Sigmoid colon (tissue), 7 donors: ENCODE results near the gene TGFBR2. TPM values are rescaled to one million over a fixed set of nuclear protein-coding genes. Genes with fewer than 3 reads are reported as not detected.

Experiments
- DNase-seq: peaks from one replicate; pipeline ENCODE4 v3.0.0-alpha.2; 2019
- H3K27ac ChIP-seq, 4 donors: fragments of 200-600 bp; sonication (generic); one replicate each; pipeline ENCODE4 v1.5.1; 2016 to 2019; ENCODE audit warnings: mild to moderate bottlenecking in 1 of 4
- H3K27me3 ChIP-seq, 3 donors: fragments of 200-600 bp; sonication (generic); one replicate each; pipeline ENCODE4 v1.5.1; 2019; ENCODE audit warnings: mild to moderate bottlenecking in 1 of 3
- H3K36me3 ChIP-seq, 4 donors: fragments of 200-600 bp; sonication (generic); one replicate each; pipeline ENCODE4 v1.5.1; 2016 to 2019
- H3K4me1 ChIP-seq, 4 donors: fragments of 200-600 bp; sonication (generic); one replicate each; pipeline ENCODE4 v1.5.1; 2017 to 2019
- H3K4me3 ChIP-seq, 4 donors: fragments of 200-600 bp; sonication (generic); one replicate each; pipeline ENCODE4 v1.5.1; 2017 to 2019; ENCODE audit warnings: mild to moderate bottlenecking in 2 of 4, moderate library complexity in 1 of 4
- H3K9me3 ChIP-seq, 4 donors: fragments of 200-600 bp in 3 of 4; sonication (generic) in 3 of 4; one replicate each; pipeline versions ENCODE4 v1.5.1 to v1.6.1; 2013 to 2019
- EP300 ChIP-seq, 4 donors: sonication (generic); formaldehyde crosslinking; IDR thresholded peaks; one replicate each; pipeline ENCODE4 v1.6.1; 2017; ENCODE audit warnings: antibody characterized with exemption in 4 of 4
- POLR2A ChIP-seq, 2 donors: fragments of 450-650 bp; IDR thresholded peaks; one replicate each; pipeline ENCODE4 v1.6.1; 2016; ENCODE audit warnings: antibody characterized with exemption in 2 of 2, mild to moderate bottlenecking in 2 of 2, moderate library complexity in 2 of 2
- POLR2AphosphoS5 ChIP-seq, 4 donors: sonication (generic); formaldehyde crosslinking; IDR thresholded peaks; one replicate each; pipeline ENCODE4 v1.6.1; 2017; ENCODE audit warnings: antibody characterized with exemption in 4 of 4
- WGBS, 2 donors: extraction: QIAGEN DNeasy Blood & Tissue Kit; methylation state at CpG; one replicate each; pipeline ENCODE4 v1.1.7; 2013; 5-methylcytosine and 5-hydroxymethylcytosine counted together
- intact Hi-C: fragments of 100-400 bp; cut with DNase I; formaldehyde crosslinking; loops from one replicate; pipeline ENCODE4 v1.15.1; 2023
- polyA plus RNA-seq, 3 donors: library from polyadenylated mRNA; stranded (reverse); fragments of 200-250 nt; gene quantifications; one replicate each; pipeline ENCODE4 v1.2.3, GENCODE V29; 2013
- total RNA-seq, 4 donors: library from RNA; depleted of rRNA; stranded (reverse); fragments of >200 nt; gene quantifications; one replicate each; pipeline ENCODE4 v1.1.0, GENCODE V29; 2016
- TF ChIP-seq, protein P1 (sequence below), 4 experiments: fragments of 450-650 bp in 3 of 4; fragments of 200-600 bp in 1 of 4; IDR thresholded peaks; one replicate each; pipeline ENCODE4 v1.5.1; 2016 to 2019; ENCODE audit warnings: antibody characterized with exemption in 4 of 4, mild to moderate bottlenecking in 3 of 4, moderate library complexity in 2 of 4
- donor health status: healthy with polysubstance abuse.
- donor health status: Bipolar disorder and iron deficiency.
- donor health status: healthy.

TGFBR2 gene
- total RNA-seq (100 to 1,000 TPM; 215 to 243 (median 234) TPM), polyA plus RNA-seq (10 to 100 TPM in 2 of 3 donors, 1 to 10 TPM in 1; 9.9 to 56.4 (median 32.4) TPM)

DNA sequence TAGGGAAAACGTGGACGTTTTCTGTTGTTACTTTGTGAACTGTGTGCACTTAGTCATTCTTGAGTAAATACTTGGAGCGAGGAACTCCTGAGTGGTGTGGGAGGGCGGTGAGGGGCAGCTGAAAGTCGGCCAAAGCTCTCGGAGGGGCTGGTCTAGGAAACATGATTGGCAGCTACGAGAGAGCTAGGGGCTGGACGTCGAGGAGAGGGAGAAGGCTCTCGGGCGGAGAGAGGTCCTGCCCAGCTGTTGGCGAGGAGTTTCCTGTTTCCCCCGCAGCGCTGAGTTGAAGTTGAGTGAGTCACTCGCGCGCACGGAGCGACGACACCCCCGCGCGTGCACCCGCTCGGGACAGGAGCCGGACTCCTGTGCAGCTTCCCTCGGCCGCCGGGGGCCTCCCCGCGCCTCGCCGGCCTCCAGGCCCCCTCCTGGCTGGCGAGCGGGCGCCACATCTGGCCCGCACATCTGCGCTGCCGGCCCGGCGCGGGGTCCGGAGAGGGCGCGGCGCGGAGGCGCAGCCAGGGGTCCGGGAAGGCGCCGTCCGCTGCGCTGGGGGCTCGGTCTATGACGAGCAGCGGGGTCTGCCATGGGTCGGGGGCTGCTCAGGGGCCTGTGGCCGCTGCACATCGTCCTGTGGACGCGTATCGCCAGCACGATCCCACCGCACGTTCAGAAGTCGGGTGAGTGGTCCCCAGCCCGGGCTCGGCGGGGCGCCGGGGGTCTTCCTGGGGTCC lies at the start of gene TGFBR2:
TSS of gene TGFBR2 (plus strand) at position 301 of the 731 bp plus-strand sequence. CDS start at position 584, 283 bp downstream.
- peak; percentile 99 for DNase-seq
- Histone ChIP-seq H3K4me3 (peak within 1 kb of the TSS; percentile 80 to 96 (median 92)), H3K27ac (peak within 1 kb of the TSS; percentile 95 to 99 (median 98)), H3K27me3 (no peaks in the 10 kb centered on the region), H3K4me1 (peaks cover 0 to 49% (median 20%) of the 10 kb centered on the region in 4 donors), H3K36me3 (no peaks in the 10 kb centered on the region), H3K9me3 (no peaks in the 10 kb centered on the region)
- 0% methylated on average over 71 of the region's 71 CpGs for WGBS, 2 donors
- TF ChIP-seq POLR2AphosphoS5 (IDR thresholded peaks at IDR 0.05) (peak; percentile 89 to 96 (median 93)), POLR2A (IDR thresholded peaks at IDR 0.05) (peak; percentile 71 to 72), EP300 (IDR thresholded peaks at IDR 0.05) (peak in 1 of 4 donors; percentile 52)
- TF ChIP-seq, protein P1, sequence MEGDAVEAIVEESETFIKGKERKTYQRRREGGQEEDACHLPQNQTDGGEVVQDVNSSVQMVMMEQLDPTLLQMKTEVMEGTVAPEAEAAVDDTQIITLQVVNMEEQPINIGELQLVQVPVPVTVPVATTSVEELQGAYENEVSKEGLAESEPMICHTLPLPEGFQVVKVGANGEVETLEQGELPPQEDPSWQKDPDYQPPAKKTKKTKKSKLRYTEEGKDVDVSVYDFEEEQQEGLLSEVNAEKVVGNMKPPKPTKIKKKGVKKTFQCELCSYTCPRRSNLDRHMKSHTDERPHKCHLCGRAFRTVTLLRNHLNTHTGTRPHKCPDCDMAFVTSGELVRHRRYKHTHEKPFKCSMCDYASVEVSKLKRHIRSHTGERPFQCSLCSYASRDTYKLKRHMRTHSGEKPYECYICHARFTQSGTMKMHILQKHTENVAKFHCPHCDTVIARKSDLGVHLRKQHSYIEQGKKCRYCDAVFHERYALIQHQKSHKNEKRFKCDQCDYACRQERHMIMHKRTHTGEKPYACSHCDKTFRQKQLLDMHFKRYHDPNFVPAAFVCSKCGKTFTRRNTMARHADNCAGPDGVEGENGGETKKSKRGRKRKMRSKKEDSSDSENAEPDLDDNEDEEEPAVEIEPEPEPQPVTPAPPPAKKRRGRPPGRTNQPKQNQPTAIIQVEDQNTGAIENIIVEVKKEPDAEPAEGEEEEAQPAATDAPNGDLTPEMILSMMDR (IDR thresholded peaks at IDR 0.05): peak in 1 of 4 experiments; percentile 28
- intact Hi-C loops: loop anchor here (1.0 to 10.0 kb wide), 5 partner anchors 84 to 562 kb away; no protein-coding TSS in a partner anchor

DNA sequence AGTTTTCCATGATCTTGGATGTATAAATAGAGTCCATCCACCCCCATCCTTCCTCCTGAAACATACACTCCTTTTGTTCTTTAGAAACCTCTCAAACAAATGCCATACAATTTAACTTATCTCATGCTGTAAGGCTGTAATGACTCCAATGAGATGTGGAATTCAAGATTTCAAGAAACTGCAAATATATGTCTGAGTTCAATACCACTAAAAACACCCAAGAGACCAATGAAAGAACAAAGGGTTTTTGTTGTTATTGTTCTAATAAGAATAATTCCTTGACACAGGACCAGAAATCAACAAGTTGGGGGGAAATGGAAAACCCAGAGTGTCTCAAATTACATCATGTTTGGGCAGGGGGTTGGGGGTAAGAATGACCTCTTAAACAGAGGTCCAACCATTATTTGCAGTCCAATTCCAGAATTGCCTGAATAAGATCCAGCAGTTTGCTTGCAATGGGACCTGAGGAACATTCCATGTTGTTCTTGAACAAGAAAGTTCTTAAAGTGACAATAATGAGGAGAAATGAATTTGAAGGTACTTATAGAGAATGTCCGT lies 48.6 kb upstream of the TGFBR2 start:
- Histone ChIP-seq H3K36me3 (no peaks in the 10 kb centered on the region), H3K4me1 (peaks cover 0 to 5% (median 4%) of the 10 kb centered on the region in 4 donors), H3K4me3 (no peak overlapping the region), H3K9me3 (no peaks in the 10 kb centered on the region), H3K27me3 (no peaks in the 10 kb centered on the region), H3K27ac (no peak overlapping the region)
- WGBS, 2 donors: 98 to 100% methylated on average over 1 of the region's 1 CpG
- intact Hi-C loops: no loop called here
- DNase-seq: no peak
- no peak for TF ChIP-seq EP300 (IDR thresholded peaks at IDR 0.05)
- no peak for TF ChIP-seq POLR2A (IDR thresholded peaks at IDR 0.05)
- TF ChIP-seq, protein P1 (IDR thresholded peaks at IDR 0.05): no peak
- no peak for TF ChIP-seq POLR2AphosphoS5 (IDR thresholded peaks at IDR 0.05)

DNA sequence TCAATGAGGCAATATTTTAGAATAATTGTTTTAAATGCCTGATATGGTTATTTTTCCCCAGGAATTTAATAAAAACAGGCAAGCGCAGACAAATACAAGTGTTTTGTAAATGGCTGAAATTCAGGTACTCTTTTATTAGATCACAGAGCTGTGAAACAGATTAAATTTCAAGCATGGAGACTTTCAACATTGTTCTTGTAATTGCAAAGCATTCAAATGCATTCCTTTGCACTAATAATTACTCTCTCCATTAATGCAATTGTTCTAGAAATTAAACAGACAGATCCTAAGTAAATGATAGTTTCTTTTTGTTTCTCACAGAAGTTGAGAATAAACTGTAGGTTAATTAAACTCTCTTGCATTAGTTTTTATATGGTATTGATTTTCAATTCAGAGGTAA lies 42.4 kb upstream of the TGFBR2 start:
- H3K27ac ChIP-seq: no peak overlapping the region
- no peaks in the 10 kb centered on the region for H3K27me3 ChIP-seq
- no peaks in the 10 kb centered on the region for H3K9me3 ChIP-seq
- intact Hi-C loops: no loop called here
- no peaks in the 10 kb centered on the region for H3K36me3 ChIP-seq
- TF ChIP-seq POLR2AphosphoS5 (IDR thresholded peaks at IDR 0.05) (no peak), POLR2A (IDR thresholded peaks at IDR 0.05) (no peak), EP300 (IDR thresholded peaks at IDR 0.05) (no peak)
- TF ChIP-seq, protein P1 (IDR thresholded peaks at IDR 0.05): no peak
- peaks cover 0 to 4% (median 0%) of the 10 kb centered on the region in 4 donors for H3K4me1 ChIP-seq
- no peak for DNase-seq
- 97 to 99% methylated on average over 1 of the region's 1 CpG for WGBS, 2 donors
- no peak overlapping the region for H3K4me3 ChIP-seq

DNA sequence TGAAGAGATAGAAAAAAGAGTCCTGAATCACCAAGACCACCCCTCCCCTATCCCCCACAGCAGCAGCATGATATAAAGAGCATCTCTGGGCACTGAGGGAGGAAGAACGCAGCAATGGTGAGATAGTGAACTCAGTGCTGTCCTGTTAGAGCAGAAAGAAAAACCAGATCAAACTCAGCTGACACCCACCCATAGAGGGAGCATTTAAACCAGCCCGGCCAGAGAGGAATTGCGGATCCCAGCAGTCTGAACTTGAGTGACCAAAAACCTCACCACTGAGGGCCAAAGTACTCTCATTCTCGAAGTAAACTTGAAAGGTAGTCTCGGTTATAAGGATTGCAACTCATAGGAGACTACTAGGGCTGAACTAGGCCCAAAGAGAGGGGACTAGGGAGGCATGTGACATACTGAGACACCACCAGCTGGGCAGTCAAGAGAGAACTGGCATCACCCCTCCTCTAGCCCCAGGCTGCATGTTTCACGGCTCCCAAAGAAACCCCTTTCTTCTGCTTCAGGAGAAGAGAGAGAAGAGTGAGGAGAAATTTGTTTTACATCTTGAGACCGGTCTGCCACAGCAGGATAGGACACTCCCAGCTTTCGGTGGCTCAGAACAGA lies 39.2 kb upstream of the TGFBR2 start:
- DNase-seq: no peak
- Histone ChIP-seq H3K9me3 (no peaks in the 10 kb centered on the region), H3K4me3 (no peak overlapping the region), H3K36me3 (no peaks in the 10 kb centered on the region), H3K4me1 (no peaks in the 10 kb centered on the region), H3K27ac (no peak overlapping the region), H3K27me3 (no peaks in the 10 kb centered on the region)
- intact Hi-C loops: no loop called here
- no peak for TF ChIP-seq POLR2A (IDR thresholded peaks at IDR 0.05)
- TF ChIP-seq EP300 (IDR thresholded peaks at IDR 0.05): no peak
- TF ChIP-seq POLR2AphosphoS5 (IDR thresholded peaks at IDR 0.05): no peak
- TF ChIP-seq, protein P1 (IDR thresholded peaks at IDR 0.05): no peak
- 94 to 96% methylated on average over 8 of the region's 8 CpGs for WGBS, 2 donors
